ENCODE data around the gene KRT6B.
"Not testable (repeated sequence)": the region's sequence is repeated elsewhere in the genome, so short reads cannot be mapped to it uniquely, and the experiment has no call there.

Gene KRT6B

DNA sequence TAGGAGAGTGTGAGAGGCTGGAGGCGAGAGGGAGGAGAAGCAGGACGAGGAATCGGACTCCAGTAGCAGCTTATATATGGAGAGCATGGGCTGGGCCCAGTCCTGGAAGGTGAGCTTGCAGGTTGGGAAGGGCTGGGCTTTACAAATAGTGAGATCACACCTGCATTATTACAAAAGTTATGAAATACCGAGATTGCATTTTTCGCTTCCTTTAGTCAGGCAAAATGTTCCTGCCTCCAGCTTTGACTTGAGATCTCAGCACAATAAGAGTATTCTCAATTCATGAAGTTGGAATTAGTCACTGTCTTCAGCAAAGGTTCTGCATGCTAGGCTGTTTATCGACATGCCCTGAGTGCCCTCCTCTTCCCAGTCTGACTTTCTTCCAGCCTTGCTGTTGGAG is at the start of gene KRT6B:
TSS of gene KRT6B (minus strand) at position 46 of the 400 bp plus-strand sequence. CDS start 68 bp downstream, outside the sequence.
- no peak for DNase-seq (ENCODE audit: low spot score)

DNA sequence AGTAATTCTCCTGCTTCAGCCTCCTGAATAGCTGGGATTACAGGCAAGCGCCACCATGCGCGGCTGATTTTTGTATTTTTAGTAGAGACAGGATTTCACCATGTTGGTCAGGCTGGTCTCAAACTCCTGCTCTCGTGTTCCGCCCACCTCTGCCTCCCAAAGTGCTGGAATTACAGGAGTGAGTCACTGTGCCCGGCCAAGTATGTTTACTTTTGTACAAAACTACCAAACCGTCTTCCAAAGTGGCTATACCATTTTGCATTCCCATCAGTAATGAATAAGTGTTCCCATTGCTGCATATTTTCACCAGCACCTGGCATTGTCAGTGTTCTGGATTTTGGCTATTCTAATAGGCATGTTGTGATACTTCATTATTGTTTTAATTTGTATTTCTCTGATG is 49.5 kb upstream of the KRT6B start:
- no peak for DNase-seq (ENCODE audit: low spot score)

DNA sequence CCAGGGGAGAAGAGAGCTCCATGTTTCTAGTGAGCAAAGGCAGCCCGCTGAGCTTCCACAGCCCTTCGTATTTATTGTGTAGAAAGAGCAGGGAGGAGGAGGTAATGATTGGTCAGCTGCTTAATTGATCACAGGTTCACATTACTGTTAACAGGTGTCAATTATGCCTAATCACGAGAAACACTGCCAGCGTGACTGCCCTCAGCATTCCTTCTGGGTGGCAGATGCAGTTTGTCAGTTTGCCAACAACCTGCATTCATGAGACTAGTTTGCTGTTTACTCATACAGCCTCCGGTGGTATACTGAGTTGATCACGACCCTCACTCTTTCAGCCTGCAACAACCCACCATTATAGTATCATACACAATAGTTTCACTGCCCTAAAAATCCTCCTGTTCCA is 48.6 kb upstream of the KRT6B start:
- DNase-seq (ENCODE audit: low spot score), result not testable (repeated sequence)

DNA sequence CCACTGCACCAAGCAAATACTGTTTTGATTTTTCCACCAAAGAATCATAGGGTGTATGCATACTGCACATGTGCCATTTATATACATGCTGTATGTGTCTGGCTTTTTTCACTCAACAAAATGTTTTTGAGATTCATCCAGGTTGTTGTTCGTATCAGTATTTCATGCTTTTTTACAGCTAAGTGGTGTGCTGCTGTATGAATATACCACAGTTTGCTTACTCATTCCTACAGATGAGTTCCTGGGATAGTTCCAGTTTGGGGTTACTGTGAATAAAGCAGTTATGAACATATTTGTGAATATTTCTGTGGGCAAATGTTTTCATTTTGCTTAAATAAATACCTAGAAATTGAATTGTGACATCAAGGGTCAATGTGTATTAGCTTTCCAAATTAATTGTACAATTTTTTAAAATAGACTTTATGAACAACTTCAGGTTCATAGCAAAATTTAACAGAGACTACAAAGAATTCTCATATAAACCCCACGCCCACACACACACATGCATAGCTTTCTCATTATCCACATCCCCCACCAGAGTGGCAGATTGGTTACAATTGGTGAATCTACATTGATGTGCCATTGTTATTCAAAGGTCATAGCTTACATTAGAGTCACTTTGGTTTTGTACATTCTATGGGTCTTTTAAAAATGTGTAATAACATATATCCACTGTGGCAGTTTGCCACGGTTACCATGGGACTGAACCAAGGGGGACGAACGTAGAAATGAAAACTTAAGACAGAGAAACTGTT is 48.0 kb upstream of the KRT6B start:
- DNase-seq (ENCODE audit: low spot score), result no peak

DNA sequence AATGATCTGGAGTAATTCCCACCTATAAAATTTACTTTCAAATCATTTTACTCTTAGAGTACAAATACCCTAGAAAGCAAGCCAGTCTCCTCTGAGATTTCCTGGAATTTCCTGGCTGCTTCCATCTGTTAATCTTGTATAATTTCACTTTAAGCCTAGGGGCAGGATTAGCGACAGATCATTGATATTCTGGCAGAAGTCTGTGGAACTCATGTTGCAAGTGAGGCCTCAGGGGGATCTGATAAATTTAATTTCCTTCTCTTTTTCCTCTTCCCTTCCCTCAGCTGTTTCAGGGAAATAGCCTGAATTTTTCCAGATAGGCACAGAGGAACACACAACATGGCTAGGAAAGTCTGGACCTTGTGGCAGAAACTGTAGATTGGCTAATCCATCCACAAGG is 47.0 kb upstream of the KRT6B start:
- DNase-seq (ENCODE audit: low spot score), result no peak

DNA sequence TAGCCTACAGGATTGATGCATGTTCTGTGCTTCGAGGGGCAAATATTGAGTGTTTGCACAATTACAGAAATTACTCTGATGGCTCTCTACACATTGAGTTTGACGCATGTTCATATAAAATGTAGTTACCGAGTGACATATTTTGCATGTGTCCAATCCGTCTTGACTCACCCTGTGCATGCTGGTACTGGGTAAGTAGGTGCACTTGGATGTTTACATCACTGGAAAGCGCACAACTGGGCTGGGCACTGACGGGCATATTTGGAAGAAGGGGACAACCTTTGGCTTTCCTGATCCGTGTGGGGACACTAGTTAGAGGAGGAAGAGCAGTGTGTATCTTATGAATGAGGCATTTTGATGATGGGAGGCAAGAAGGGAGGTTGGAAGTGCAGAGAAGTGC is 46.0 kb upstream of the KRT6B start:
- DNase-seq (ENCODE audit: low spot score), result no peak

DNA sequence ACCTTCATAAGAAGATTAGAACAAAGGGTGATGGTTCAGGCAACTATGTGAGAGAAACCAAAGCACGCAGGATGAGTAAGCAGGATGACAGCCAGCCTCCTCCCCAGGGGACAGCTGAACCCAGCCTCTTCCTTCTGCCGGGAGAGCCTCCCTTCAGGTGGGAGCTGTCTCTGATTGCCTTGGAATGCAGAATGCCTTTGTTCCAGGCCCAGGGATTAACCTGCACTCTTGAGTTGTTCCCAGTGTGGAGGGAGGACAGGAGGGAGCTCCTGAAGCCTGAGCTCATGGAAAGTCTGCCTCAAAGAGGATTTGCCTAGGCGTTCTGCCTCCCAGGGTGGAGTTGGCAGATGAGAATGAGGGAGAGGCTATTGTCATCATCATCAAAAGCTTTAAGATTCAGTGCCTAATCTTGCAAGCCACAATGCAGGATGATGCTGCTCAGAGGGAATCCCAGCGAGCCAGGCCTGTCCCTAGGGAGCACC is 44.7 kb upstream of the KRT6B start:
- no peak for DNase-seq (ENCODE audit: low spot score)

DNA sequence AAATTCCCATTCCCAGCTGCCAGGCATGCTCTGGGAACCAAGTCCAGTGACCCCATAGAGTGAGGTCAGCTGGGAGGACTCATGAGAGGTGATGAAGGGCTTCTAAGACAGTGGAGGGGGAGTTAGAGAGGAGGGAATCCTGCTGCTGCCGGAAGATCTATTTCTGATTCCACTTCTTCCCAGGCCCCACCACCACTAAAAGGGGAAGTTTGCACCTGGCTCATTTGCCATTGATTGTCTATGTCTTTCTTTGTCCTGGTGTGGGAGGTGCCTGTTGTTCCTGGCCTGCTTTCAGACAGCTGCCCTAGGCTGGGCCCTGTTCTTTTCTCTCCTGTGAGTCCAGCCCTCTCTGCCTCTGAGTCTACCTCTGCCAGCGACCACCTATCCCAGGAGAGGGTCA is 44.1 kb upstream of the KRT6B start:
- DNase-seq (ENCODE audit: low spot score), result no peak

DNA sequence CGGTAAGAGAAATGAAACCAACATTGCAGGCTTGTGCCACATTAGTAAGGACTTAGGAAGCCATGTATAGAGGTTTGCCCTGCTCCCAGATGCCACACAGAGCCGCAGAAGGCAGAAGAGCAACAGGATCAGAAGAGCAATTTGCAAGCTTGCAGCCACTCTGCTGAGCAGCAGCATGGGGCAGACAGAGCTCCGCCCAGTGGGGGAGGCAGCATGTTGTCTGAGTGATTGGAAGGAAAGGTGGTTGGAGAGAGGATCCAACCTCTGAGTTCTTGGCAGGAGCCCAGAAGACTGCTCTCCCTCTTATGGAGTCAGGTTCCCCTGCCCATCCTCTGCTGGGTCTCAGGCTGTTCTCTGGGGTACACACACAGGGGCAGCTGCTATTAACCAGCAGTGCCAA is 43.4 kb upstream of the KRT6B start:
- DNase-seq (ENCODE audit: low spot score), result no peak

DNA sequence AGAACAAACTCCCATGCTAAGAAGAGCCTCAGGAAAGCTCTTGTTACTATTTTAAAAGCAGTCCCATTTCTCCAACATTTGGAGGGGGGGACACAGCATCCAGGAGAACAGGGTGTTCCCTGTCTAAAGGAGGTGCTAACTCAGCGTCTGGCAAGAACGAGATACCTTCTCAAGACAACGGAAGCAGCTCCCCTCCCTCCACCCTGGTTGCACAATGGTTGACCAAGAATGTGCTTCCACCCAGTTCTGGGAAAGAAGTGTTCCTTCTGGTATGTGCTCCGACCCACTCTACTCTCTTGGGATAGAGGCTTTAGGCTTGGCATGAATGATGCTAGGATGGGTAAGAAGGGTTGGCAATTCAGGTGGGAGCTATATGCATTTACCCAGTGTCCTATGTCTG is 42.6 kb upstream of the KRT6B start:
- no peak for DNase-seq (ENCODE audit: low spot score)

DNA sequence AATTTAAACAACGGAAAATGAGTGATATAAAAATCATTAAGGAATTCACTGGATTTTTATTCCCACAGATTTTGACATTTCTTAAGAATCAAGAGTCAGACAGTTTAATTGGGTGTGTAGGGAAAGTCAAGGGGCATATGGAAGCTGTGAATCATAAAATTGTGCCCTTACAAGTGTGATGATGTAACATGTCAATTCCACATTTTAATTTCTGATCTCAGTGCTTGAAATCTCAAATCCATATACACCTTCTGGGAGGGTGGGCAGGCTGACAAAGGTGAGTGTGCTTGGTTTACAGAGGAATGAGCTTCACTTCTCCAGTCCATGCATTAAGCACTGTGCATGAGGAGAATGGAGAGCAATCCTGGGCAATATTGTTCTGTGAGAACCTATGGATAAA is 42.2 kb upstream of the KRT6B start:
- DNase-seq (ENCODE audit: low spot score), result no peak

DNA sequence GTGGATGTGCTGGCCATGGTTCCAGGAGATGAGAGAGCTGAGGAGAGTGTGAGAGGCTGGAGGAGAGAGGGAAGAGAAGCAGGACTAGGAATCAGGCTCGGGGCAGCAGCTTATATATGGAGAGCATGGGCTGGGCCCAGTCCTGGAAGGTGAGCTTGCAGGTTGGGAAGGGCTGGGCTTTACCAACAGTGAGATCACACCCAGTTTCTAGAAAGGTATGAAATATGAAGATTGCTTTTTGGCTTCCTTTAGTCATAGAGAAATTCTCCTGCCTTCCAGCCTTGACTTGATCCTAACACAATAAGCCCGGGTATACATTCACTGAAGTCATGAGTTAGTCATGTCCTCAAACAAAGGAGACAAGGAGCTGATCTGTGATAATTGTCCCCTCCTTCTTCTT is 41.2 kb upstream of the KRT6B start, which contains the start of gene KRT6A:
TSS of gene KRT6A (minus strand) at position 86 of the 400 bp plus-strand sequence. CDS start at position 17, 69 bp downstream.
- no peak for DNase-seq (ENCODE audit: low spot score)

DNA sequence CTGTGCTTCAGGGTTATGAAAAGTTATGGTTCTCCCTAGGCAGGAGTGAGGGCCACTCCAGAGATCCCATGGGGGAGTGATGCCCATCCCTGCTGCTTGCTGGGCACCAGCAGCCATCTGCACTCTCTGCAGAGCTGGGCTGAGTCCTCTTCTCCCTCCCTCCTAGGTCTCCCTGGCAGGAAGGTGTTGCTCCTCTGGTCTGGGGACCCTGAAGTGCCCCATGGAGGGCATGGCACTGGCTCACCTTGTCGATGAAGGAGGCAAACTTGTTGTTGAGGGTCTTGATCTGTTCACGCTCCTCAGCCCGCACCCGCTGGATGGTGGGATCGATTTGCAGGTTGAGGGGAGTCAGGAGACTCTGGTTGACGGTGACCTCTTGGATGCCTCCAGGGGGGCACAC is 40.5 kb upstream of the KRT6B start:
- DNase-seq (ENCODE audit: low spot score), result not testable (repeated sequence)

DNA sequence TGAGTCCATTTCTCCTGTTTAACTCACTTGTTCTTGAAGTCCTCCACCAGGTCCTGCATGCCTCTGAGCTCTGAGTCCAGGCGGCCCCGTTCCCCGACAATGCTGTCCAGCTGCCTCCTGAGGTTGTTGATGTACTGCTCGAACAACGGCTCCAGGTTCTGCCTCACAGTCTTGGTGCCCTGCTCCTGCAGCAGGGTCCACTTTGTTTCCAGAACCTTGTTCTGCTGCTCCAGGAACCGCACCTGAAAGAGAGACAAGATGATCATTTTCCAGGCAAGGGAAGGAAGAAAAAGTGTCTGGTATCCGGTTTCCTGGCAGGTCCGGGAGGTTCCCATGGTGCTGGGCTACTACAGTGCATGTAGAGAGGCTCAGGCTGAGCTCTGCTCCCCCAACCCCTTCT is 39.5 kb upstream of the KRT6B start:
- DNase-seq (ENCODE audit: low spot score), result not testable (repeated sequence)

DNA sequence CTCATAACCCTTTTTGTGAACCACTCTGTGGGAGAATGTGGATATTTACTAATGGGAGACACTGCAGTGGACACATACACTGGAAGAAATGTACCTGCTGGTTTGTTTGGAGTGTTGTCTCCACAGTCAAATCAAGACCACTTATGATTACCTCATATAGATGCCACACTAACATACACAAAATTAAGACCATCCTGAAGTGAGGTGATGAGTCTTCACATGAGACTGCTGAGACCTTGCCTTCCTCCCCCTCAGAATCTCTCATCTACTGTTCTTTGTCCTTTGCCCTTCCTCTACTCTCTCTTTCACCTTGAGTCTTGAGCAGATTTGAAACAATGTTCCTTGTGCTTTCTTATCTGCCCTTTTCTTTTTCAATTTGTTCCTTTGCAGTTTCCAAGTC is 36.8 kb upstream of the KRT6B start:
- no peak for DNase-seq (ENCODE audit: low spot score)

DNA sequence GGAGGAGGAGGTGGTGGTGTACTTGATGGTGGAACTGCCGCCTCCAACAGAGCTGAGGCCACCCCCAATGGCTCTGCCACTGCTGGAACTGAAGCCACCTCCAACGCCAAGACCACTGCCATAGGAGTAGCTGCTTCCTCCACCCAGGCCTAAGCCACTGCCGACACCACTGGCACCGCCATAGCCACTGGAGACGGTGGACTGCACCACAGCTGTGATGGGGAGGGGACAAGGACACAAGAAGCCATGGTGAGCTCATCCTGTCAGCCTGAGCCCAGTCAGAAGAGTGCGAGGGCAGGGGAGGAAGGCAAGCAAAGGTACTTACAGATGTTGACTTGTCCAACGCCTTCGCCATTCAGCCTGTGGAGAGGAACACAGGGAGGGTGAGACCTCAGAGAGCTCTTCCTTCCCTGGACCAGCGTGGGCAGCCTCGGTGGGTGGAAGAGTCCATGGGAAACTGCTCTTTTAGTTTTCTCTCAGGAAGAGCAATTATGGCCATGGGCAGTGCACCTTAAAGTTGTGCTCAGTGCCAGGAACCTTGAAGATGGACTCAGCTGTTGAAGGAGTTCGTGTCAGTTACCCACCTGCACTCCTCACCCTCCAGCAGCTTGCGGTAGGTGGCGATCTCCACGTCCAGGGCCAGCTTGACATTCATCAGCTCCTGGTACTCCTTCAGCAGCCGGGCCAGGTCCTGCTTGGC is 35.9 kb upstream of the KRT6B start:
- DNase-seq (ENCODE audit: low spot score), result not testable (repeated sequence)

DNA sequence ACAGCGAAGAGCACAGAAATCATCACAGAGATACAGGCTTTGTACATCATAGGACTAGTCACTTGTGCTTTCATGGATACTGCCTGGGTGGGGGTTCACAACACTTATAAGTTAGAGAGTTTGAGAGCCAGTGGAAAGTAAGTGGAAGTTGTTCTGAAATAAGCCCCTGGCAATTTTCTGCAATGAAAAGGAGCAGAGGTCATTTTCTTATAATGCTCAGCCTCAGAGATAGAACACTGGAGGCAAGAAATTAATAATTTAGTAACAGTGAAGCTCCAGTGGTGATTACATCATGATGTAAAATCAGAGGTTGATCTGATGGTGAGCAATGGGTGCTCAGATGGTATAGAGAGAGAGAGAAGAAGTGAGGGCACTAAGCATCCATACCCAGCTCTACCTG is 35.3 kb upstream of the KRT6B start:
- DNase-seq (ENCODE audit: low spot score), result no peak

DNA sequence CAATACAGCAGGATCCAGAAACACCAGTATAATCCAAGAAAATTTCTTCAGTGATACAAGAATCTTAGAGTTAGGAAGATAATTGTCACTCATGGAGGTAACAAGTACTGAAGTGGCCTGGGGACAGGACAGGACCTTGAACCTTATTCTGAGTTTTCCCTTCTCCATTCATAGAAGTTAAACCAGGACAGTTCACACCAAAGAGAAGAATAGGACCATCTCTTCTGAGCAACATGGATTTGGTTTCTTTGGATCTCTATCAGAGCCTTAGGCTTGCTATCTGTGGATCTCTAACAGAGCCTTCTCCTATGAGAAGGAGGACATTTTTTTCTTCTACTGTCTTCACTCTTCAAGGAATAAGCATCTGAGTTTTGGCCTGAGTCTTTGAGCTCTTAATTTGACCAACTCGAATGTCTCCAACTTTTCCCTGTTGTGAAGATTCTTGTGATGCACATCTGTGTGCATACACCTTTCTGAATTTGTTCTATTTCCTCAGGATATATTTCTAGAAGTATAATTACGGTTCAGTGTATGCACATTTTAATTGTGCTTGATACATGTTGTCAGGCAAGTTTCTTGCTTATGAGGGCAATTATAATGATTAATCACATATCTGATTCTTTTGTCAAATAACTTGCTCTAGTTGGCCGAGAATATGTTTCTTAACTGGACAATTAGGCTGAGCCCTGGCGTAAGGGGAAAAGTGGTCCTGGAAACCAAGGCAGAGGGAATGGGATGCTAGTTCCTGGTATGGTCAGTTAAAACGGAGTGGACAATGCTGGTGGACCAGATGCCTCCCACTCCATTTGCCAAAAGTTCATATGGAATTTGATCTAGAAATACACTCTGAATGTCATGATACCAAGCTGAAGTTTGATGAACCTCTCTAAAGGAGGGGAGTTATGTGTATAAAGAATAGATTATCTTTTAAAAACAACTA is 34.5 kb upstream of the KRT6B start:
- no peak for DNase-seq (ENCODE audit: low spot score)

DNA sequence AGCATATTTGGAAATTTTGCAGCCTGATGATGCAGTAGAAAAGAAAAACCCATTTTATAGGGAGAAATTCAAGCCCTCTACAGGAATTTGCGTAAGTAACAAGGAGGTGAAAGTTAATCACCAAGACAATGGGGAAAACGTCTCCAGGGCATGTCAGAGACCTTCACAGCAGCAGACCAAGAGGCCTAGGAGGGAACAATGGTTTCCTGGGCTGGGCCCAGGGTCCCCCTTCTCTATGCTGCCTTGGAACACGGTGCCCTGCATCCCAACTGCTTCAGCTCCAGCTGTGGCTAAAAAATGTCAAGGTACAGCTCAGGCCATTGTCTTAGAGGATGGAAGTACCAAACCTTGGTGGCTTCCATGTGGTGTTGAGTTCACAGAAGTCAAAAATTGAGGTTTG is 28.1 kb upstream of the KRT6B start:
- DNase-seq (ENCODE audit: low spot score), result no peak

DNA sequence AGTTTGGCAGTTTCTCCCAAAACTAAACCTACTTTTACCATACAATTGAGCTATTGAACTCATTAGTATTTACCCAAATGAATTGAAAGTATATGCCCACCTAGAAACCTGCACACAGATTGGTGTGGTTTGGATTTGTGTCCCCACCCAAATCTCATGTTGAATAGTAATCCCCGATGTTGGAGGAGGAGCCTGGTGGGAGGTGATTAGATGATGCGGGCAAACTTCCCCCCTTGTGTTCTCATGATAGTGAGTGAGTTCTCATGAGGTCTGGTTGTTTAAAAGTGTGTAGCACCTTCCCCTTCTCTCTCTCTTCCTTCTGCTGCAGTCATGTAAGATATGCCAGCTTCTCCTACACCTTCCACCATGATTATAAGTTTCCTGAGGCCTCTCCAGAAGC is 25.7 kb upstream of the KRT6B start:
- DNase-seq (ENCODE audit: low spot score), result no peak

DNA sequence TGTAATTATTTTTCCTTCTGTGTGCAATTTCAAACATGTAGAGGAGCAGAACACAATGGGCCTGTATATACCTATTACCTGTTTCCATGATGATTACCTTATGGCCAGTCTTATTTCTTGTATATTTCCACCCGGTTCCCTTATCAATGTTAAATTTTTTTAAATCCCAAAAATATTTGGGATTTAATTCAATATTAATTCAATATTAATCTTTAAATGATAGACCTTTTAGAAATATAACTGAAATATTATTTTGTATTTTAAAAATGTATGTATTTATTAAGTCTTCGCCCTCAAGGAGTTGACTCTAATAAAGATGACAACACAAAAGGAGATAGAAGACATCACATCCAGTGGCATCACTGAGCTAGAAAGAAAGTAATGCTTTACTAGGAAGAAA is 22.3 kb upstream of the KRT6B start:
- DNase-seq (ENCODE audit: low spot score), result no peak

DNA sequence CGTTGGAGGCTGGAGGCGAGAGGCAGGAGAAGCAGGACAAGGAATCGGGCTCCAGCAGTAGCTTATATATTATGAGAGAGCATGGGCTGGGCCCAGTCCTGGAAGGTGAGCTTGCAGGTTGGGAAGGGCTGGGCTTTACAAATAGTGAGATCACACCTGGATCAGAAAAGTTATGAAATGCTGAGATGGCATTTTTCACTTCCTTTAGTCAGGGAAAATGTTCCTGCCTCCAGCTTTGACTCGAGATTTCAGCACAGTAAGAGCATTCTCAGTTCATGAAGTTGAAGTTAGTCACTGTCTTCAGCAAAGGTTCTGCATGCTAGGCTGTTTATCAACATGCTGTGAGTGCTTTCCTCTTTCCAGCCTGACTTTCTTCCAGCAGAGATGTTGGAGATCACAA is 21.8 kb upstream of the KRT6B start, which contains the start of gene KRT6C:
TSS of gene KRT6C (minus strand) at position 38 of the 400 bp plus-strand sequence. CDS start 68 bp downstream, outside the sequence.
- no peak for DNase-seq (ENCODE audit: low spot score)

All from HuH-7 (cell line).